ENCODE data around the gene HIVEP3.

GRCh38 chr1:41849211-41849759 lies 69.4 kb downstream of the HIVEP3 start:
- TF ChIP-seq POLR2A (IDR thresholded peaks at IDR 0.05; ENCODE audit: low read length) (no peak), GATA1 (IDR thresholded peaks at IDR 0.05; ENCODE audit: low read depth, low read length) (no peak)

All from erythroblast (primary cell).